Gastroesophageal sphincter (tissue), 3 donors: Measurements from ENCODE around the gene TNKS2.

Experiments used
- CTCF ChIP-seq, 4 experiments: fragments of 200-600 bp in 2 of 4; fragments of 450-650 bp in 2 of 4; sonication (generic) in 1 of 4; IDR thresholded peaks; one replicate each; pipeline ENCODE4 v1.5.1; 2017 to 2019; ENCODE audit warnings: antibody characterized with exemption in 4 of 4, mild to moderate bottlenecking in 2 of 4, moderate library complexity in 2 of 4
- POLR2A ChIP-seq, 2 donors: fragments of 450-650 bp; IDR thresholded peaks; one replicate each; pipeline ENCODE4 v1.6.1; 2017; ENCODE audit warnings: antibody characterized with exemption in 2 of 2, mild to moderate bottlenecking in 2 of 2, moderate library complexity in 1 of 2
- POLR2AphosphoS5 ChIP-seq: sonication (generic); formaldehyde crosslinking; IDR thresholded peaks from one replicate; pipeline ENCODE4 v1.6.1; 2017; ENCODE audit warnings: antibody characterized with exemption

- no peak for TF ChIP-seq POLR2AphosphoS5
- no peak for TF ChIP-seq CTCF (IDR thresholded peaks at IDR 0.05)
- TF ChIP-seq POLR2A (IDR thresholded peaks at IDR 0.05): no peak
Observed at GRCh38 chr10:91907033-91907594, 108.9 kb downstream of the TNKS2 start.
